Hepatocyte (in vitro differentiated cells): ENCODE measurements around the gene STK33.

Source experiments
- EZH2 ChIP-seq: fragments of 200-600 bp; sonication (generic); IDR thresholded peaks from 2 replicates; pipeline ENCODE4 v1.6.1; 2016; ENCODE audit warnings: antibody characterized with exemption, mild to moderate bottlenecking, borderline replicate concordance
- TF ChIP-seq, protein P1 (sequence below): fragments of 200-600 bp; sonication (generic); IDR thresholded peaks from 2 replicates; pipeline ENCODE4 v1.5.1; 2016; ENCODE audit warnings: antibody characterized with exemption, mild to moderate bottlenecking; ENCODE audit not compliant: poor library complexity

- TF ChIP-seq, protein P1, sequence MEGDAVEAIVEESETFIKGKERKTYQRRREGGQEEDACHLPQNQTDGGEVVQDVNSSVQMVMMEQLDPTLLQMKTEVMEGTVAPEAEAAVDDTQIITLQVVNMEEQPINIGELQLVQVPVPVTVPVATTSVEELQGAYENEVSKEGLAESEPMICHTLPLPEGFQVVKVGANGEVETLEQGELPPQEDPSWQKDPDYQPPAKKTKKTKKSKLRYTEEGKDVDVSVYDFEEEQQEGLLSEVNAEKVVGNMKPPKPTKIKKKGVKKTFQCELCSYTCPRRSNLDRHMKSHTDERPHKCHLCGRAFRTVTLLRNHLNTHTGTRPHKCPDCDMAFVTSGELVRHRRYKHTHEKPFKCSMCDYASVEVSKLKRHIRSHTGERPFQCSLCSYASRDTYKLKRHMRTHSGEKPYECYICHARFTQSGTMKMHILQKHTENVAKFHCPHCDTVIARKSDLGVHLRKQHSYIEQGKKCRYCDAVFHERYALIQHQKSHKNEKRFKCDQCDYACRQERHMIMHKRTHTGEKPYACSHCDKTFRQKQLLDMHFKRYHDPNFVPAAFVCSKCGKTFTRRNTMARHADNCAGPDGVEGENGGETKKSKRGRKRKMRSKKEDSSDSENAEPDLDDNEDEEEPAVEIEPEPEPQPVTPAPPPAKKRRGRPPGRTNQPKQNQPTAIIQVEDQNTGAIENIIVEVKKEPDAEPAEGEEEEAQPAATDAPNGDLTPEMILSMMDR, result no peak
- TF ChIP-seq EZH2, result no peak
These were observed 9.7 kb upstream of the STK33 start for GRCh38 chr11:8603696-8604077.
